ENCODE measurements around the gene PDCL3.

PDCL3 gene

DNA sequence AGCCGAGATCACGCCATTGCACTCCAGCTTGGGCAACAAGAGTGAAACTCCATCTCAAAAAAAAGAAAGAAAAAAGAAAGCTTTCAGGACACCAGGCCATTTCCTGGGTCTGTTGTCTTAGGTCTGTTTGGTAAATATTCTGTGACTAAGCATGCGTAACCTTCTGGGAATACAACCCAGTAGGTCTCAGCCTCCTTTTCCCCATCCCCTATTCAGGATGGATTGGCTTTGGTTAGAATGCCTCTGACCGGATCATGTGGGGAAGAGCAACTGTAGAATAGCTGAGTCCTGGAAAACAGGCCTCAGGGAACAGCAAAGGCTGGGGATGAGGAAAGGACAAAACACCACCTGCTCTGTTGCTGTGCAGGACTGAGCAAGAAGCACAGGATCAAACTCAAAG is 1.6 kb upstream of the PDCL3 start:
- DNase-seq, result no peak

DNA sequence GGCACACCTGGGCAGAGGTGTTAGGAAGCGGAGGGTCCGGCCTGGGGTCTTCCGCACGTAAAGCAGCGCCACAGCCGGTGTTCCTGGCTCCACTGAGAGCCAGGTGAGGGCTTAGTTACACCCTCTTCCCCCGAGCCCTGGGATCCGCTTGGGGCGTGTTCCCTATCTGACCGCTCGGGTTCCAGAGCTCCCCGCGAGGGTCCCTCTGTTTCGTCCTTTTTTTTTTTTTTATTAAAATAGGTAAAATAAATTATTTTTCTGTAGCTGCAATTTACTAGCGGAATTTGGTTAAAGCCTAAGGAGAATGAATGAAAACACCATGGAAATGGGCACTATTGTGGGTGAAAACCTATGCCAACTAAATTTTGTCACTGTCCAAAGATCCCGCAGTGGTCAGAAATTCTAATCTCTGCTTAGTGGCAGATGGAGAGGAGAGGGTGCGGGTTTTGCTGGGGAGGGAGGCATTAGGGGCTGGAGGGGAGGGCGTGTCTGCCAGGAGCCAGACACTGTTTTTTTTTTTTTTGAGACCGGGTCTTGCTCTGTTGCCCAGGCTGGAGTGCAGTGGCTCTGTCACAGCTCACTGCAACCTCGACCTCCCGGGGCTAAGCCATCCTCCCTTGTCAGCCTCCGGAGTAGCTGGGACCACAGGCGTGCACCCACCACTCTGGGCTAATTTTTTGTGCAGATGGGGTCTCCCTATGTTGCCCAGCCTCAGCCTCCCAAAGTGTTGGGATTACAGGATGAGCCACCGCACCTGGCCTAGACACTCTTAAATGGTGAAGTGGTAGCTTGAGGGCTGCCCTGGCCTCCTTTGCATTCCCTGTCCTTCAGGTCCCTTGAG is 834 bp downstream of the PDCL3 start:
- DNase-seq, result no peak

DNA sequence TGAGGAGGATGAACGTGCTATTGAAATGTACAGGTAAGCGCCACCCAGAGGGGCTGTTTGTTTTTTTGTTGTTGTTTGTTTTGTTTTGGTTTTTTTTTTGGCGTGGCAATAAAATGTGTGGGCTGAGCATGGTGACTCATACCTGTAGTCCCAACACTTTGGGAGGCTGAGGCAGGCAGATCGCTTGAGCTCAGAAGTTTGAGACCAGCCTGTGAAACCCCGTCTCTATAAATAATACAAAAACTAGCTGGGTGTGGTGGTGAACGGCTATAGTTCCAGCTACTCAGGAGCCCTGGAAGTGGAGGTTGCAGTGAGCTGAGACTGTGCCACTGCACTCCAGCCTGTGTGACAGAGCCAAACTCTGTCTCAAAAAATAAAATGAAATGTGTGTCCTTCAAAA is 6.2 kb downstream of the PDCL3 start:
- DNase-seq, result no peak

DNA sequence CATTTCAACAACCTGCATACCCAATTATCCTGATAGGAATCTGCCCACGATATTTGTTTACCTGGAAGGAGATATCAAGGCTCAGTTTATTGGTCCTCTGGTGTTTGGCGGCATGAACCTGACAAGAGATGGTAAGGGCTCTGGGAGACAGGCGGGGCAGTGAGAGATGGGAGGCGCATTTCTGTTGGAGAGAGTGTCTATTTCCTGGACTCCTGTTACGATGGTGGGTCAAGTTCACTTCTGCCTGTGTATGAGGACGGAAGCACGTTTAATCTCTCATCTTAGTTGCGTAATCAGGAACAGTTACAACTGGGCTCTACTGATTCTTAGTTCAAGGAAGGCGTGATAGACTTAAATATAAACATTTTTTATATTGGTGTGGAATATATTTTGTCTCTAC is 8.9 kb downstream of the PDCL3 start:
- DNase-seq, result no peak

DNA sequence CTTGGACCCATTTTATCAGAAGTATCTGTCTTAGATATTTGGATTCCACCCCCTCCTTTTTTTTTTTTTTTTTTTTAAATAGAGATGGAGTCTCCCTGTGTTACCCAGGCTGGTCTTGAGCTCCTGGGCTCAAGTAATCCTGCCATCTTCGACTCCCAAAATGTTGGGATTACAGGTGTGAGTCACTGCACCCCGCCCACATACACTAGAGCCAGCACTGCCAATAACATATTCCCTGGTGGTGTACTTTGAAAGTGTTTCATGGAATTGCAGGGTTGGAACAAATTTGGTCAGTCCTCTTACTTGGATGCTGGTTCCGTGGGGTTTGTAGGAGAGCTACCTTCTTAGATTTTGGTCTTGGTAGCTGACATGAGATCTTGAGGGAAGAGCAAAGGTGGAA is 15.0 kb downstream of the PDCL3 start:
- DNase-seq, result no peak

DNA sequence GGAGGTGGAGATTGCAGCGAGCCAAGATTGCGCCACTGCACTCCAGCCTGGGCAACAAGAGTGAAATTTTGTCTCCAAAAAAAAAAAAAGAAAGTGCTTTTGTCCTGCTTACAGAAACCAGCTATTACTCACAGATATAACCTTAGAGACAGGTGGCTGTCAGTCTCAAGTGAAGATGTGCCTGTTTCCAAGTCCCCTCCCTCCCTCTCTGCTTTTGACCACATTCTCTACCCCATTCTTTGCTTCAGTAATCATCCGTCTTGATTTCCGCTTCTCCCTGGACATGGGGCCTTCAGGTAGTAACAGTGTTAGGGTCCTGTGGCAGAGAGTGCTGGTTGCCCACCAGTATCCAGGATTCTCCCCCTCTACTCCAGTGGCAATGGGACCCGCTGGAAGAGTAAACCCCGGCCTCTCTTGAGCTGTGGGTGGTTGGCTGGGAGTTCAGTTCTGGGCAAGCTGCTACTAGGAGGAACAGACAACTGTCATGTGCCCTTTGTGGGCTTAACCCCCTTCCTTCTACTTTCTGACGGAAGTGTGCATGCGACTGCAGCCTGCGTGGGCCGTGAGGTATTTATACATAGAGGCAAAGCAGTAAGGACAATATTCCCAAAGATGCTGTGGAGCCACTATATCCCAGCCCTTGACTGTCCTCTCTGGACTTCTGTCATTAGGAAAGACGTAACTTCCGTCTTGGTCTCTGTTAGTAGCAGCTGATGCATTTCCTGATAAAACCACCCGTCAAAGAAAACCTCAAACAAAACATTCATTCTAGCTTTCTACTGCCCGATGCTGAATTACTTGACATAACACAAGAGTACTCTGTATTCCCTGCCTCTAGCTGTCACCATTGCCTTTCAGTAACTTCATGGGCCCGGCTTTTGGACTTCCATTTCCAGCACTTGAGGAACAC is 17.8 kb downstream of the PDCL3 start:
- DNase-seq, result no peak

DNA sequence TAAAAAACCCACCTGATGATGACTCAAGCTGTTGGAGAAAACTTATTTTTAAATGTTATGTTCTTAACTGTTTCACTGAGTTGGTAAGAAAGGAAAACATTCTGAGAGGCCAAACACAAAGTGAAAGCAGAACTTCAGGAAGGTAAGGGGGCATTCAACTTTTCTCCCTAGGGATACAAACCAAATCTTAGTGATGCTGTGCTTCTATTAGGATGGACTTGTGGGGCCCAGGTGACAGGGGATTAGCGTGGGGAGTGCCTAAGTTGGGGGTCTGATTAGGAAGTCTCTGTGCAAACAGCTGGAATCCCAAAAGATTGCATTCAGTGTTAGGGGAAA is 18.5 kb downstream of the PDCL3 start:
- DNase-seq, result no peak

DNA sequence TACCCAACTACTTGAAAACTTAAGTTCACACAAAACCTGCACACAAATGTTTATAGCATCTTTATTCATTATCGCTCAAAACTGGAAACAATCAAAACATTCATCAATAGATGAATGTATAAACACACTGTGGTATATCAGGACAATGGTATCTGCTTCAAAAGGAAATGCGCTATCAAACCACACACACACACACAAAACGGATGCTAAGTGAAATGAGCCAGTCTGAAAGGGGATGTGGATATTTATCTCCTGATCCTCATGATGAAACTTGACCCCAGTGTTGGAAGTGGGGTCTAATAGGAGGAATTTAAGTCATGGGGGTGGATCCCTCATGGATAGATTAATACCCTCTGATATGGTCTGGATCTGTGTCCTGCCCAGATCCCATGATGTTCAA is 22.0 kb downstream of the PDCL3 start:
- DNase-seq, result no peak

DNA sequence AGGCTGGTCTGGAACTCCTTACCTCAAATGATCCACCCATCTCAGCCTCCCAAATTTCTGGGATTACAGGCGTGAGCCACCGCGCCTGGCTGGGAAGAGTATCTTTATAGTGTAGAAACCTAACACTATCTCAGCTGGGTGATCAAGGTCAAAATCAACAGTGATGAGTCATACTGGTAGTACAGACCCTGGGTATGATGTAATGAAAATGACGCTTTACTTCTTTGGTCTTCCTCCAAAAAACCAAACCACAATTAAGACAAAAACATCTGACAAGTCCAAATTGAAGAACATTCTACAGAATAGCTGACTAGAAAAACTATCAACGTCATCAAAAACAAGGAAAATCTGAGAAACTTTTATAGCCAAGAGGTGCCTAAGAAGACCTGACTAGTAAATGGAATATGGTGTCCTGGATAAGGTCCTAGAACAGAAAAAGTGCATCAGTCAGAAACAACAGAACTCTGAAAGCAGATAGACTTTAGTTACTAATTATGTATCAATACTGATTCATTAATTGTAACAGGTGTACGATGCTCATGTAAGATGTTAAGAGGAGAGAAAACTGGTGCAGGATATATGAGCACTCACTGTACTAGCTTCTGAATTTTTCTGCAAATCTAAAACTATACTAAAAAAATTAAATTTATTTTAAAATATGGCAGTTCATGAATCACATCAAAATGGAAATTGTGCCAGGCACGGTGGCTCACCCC is 25.4 kb downstream of the PDCL3 start:
- DNase-seq, result no peak

DNA sequence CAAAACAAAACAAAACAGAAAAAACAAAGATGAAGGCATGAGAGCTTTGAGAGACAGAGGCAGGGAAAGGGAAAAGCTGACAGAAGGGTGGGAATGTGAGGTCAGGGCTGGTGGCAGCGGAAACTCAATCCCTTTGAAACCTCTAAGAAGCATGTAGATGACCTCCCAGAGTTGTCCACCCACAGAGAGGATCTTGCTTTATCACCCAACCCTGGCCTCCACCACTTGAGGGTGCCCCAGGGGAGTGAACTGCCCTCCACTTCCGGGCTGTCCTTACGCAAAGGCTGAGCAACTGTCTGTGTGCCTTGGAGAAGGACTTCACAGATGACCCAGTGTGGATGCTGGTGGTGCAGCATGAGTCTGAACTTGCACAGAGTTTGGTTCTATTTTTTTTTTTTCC is 26.7 kb downstream of the PDCL3 start:
- DNase-seq, result no peak

DNA sequence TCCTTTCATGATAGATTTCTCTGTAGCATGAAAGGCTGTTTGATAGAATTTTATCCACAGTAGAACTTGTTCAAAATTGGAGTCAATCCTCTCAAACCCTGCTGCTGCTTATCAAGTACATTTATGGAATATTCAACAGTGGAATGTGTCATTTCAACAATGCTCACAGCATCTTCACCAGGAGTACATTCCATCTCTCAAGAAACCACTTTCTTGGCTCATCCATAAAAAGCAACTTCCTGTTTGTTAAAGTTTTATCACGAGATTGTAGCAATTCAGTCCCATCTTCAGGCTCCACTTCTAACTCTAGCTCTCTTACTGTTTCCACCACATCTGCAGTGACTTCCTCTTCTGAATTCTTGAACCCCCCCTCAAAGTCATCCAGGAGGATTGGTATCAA is 29.4 kb downstream of the PDCL3 start:
- DNase-seq, result no peak

DNA sequence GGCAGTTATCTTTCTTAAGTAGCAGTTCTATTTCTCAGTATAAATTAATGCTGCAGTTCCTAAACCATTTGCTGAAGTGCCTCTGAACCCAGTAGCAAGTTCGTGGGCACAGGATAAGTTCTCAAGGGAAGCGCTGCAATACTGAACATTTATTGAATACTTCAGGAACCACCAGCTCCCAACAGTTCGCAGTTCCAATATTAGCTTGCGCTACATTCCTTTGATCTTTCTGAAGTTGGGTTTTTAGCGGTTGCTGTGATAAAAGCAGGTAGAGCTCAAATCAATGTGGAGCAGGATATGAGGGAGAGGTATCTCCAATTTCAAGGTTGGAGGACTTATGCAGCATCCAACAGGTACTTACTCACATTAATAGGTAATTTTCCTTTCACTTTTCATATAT is 33.7 kb downstream of the PDCL3 start:
- no peak for DNase-seq

DNA sequence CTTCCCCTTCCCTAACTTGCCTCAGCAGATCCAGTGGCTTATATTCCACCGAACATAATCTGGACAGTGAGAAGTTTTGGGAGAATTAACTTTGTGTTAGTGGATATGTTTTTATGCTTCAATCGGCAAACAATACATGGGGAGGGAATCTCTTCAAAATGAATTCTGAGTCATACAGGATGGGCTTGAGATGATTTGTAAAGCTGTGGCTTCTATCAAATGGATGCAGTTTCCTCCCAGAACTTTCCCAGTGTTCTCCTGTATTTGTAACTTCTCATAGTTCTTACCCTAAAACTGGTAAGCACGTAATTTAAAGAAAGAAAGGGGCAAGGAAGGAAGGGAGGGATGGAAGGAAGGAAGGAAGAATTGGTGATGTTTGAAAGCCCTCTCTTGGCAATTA is 36.8 kb downstream of the PDCL3 start:
- no peak for DNase-seq

DNA sequence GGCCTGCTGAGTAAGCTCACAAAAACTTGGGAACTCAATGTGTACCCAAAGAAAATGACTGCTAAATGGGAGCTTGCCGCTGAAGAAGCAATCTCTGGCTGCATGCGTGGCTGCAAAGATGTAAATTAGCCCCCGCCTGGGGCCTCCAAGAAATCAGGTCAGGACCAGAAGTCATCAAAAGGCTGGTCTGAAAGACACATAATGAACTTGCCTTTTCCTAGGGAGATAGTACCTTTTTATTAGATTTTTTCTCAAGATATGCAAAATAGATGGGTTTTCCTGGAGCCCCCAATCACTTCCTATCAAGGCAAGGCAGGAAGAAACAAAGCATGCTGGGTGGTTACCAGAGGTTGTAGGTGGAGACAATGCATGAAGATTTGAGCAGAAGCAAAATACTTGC is 38.9 kb downstream of the PDCL3 start:
- no peak for DNase-seq

DNA sequence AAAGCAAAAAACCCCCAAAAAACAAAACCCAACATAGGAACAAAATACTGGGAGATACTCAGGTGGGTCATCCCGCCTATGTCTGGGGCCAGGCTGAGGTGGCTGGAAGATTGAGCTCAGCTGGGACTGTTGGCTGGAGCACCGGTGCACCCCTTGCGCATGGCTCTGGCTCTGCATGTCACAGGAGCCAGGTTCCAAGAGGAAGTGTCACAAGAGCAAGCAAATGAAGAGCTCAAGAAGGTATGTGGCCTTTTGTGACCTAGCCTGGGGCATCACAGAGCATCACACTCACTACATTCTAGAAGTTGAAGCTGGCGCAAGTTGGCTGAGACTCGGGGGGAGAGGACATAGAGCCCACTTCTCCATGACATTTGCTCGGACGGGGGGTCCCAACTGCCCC is 40.6 kb downstream of the PDCL3 start:
- DNase-seq, result no peak

DNA sequence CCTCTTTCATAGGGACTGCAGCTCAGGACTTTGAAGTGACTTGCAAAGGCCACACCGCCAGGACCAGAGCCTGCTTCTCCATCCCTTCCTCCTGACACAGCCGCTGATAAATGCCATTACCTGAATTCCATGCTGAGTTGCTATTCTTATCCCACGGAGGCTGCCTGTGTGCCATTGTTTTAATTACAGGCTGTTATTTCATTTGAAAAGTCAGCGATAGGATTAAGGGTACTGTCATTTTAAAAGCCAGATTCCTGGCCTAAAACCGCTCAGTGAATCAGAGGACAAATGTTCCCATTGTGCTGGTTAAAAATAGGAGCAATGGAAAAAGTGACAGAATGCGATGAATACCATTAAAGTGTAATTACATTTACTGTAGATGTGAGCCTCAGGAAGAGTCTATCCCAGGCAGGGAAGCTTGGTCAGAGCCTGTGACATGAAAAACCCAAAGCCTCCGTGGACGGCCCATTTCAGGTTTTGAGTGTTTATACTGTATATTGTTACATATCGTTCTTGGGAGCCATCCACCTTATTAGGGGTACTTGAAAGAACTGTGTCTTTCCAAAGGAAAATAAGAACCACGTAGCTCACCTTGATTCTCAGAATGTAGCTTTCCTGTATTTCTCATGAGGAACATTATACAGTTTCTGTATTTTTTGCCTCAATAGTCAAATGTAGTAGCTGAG is 41.3 kb downstream of the PDCL3 start:
- no peak for DNase-seq

DNA sequence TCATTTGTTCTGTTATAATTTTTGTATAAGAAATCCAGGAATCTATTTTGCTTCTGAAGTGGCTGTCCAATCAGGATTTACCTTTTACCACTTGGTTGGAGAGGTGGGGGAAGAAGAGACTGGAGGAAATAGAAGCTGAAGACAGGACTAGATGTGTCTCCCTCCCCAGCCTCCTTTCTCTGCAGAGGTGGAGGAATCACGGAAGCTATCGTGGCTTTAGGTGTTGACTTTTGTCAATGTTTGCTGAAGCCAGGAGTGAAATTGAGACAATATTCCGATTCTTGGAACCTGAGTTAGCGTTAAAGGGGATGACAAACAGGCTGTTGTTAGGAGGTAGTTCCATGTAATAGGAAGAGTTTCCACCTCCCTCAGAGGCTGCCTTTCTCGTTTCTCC is 43.5 kb downstream of the PDCL3 start:
- no peak for DNase-seq

DNA sequence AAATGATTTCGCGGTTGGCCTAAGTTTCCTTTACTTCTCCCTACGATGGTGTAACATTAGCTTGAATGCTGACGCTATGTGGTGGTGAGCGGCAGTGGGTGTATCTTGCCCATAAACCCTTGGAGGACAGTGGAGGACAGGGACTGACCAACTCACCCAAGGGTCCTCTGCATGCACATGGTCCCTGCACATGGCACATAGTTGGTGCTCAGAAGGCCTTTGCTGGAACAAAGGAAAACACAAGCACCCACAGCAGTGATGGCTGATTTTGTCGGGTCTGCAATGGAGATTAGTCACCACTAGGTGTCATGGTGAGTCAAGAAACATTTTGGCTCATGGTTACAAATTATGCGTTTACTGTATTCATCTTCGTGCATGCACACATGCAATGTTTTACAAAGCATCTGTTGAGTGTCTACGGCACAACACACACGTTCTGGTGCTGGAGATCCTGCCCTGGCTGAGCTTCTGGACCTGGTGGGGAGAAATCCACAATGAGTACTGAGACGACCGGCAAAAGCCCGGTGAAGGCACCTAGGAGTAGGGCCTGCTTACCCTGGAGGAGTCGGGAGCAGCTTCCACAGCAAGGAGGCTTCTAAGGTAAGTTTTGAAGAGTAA is 44.0 kb downstream of the PDCL3 start:
- peak; percentile 13 to 31 for DNase-seq

DNA sequence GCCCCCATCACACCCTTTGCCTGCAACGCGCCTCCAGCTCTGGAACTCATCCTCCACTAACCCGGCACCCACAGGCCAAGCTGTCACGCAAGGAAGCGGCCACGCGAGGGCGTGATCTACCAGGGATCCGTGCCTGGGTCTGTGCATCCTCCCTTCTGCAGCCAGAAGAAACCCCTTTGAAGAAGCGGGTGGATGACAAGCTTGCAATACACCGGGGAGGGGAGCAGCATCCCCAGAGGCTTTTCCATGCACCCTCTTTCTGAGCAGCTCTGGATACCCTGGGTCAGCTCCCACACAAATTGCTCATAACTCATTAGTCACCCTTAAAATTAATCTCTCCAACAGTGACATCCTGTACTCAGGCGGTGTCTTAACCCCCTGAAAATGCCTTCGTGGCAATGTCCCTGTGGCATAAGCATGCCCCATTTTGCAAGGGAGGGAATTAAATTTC is 47.6 kb downstream of the PDCL3 start:
- DNase-seq, result peak; percentile 11 to 43

DNA sequence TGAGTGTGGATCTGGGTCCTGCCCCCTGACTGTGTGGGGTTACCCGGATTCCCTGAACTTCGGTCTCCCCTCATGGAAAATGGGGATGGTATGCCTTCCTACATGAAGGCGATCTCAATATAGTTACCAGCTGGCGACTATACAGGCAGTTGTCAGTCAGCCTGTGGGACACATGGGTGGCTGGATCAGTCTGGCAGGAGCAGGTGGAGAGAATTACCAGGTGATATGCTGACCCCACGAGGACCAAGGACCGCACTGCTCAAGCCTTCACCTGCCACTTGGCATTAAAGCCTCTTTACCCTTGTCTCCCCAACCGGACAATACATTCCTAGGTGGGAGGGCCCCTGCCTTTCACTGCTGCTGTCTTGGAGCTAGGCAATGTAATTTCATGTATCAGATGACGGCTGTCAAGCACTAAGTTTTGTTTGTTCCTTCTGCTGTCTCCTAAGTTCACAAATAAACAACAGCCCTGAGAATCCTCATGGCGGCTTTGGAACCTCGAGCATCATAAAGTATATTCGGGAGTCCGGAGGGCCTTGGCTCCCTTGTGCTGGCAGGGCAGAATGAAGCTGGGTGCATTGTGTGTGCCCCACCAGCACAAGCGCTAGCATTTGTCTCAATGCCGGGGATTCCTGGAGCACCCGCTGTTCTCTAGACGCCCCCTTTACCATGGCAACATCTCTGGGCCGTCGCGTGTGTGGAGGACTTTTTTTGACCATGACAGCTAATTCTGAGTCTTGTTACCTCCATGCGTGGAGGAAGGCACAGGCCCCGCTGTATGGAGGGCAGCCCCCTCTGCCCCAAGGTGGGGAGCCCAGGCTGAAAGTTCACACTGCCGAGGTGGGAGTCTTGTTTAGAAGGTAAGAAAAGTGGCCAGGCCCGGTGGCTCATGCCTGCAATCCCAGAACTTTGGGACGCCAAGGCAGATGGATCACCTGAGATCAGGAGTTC is 48.6 kb downstream of the PDCL3 start:
- no peak for DNase-seq

DNA sequence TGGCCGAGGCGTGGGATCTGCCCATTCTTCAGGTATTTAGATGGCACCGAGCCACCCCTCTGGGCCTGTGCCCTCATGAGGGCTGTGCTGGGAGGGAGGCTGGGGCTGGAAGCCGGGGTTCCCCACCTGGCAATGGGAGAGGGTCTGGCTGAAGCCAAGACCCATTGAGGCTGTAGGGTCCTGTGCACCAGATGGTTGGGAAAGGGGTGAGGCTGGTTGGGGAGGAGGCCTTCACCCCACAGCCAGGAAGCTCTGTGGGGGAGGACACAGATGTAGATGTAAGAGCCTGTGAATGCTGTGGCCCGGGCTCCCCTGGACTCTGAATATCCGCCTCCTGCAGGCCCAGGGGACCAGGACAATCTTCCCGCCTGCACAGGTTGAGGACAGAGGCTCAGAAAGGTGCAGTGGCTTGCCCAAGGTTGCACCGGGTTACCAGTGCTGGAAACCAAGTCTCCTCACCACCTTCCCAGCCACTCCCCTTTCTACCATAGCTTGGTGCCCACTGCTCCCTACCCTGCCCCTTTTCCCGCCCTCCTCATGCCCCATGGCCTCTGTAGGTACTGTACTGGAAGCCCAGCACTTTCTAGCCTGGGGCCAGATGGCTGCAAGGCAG is 49.7 kb downstream of the PDCL3 start:
- no peak for DNase-seq

Data from NCI-H1930 (cell line).